ENCODE measurements around the gene FSCB. TPM values are rescaled to one million over a fixed set of nuclear protein-coding genes. Genes with fewer than 3 reads are reported as not detected.
"Not testable (repeated sequence)": the region's sequence is repeated elsewhere in the genome, so short reads cannot be mapped to it uniquely, and the experiment has no call there.

FSCB gene
- total RNA-seq (0.90 TPM), polyA plus RNA-seq (not detected)

- 95% methylated on average over 1 of the region's 1 CpG for WGBS
- Histone ChIP-seq H3K4me1 (ENCODE audit: insufficient read depth) (no peaks in the 10 kb centered on the region), H3K36me3 (ENCODE audit: insufficient read depth) (no peaks in the 10 kb centered on the region), H3K27ac (ENCODE audit: low read depth) (no peak within 1 kb of the TSS), H3K4me3 (ENCODE audit: low read depth, low read length) (no peak within 1 kb of the TSS)
- no peak for DNase-seq (ENCODE audit: extremely low spot score)
These were observed at the start of gene FSCB for GRCh38 chr14:44507183-44507582. Gene FSCB (minus strand): TSS chr14:44507283. CDS start chr14:44506987, 296 bp downstream.

GRCh38 chr14:44531658-44532057 is 24.6 kb upstream of the FSCB start:
- no peaks in the 10 kb centered on the region for H3K36me3 ChIP-seq (ENCODE audit: insufficient read depth)
- no peak overlapping the region for H3K27ac ChIP-seq (ENCODE audit: low read depth)
- H3K4me3 ChIP-seq (ENCODE audit: low read depth, low read length): no peak overlapping the region
- DNase-seq (ENCODE audit: extremely low spot score): no peak
- WGBS: 94% methylated on average over 2 of the region's 2 CpGs
- H3K4me1 ChIP-seq (ENCODE audit: insufficient read depth): no peaks in the 10 kb centered on the region

- Histone ChIP-seq H3K4me1 (ENCODE audit: insufficient read depth) (no peaks in the 10 kb centered on the region), H3K4me3 (ENCODE audit: low read depth, low read length) (no peak overlapping the region), H3K27ac (ENCODE audit: low read depth) (no peak overlapping the region), H3K36me3 (ENCODE audit: insufficient read depth) (no peaks in the 10 kb centered on the region)
- DNase-seq (ENCODE audit: extremely low spot score): no peak
- 39% methylated on average over 3 of the region's 3 CpGs for WGBS
These were observed 23.4 kb upstream of the FSCB start for GRCh38 chr14:44530475-44530874.

GRCh38 chr14:44529026-44529425 is 21.9 kb upstream of the FSCB start:
- DNase-seq (ENCODE audit: extremely low spot score): no peak
- H3K4me3 ChIP-seq (ENCODE audit: low read depth, low read length): no peak overlapping the region
- H3K4me1 ChIP-seq (ENCODE audit: insufficient read depth): no peaks in the 10 kb centered on the region
- WGBS: 15% methylated on average over 1 of the region's 1 CpG
- H3K36me3 ChIP-seq (ENCODE audit: insufficient read depth): no peaks in the 10 kb centered on the region
- no peak overlapping the region for H3K27ac ChIP-seq (ENCODE audit: low read depth)

- Histone ChIP-seq H3K27ac (ENCODE audit: low read depth) (no peak overlapping the region), H3K36me3 (ENCODE audit: insufficient read depth) (no peaks in the 10 kb centered on the region), H3K4me1 (ENCODE audit: insufficient read depth) (no peaks in the 10 kb centered on the region), H3K4me3 (ENCODE audit: low read depth, low read length) (no peak overlapping the region)
- DNase-seq (ENCODE audit: extremely low spot score): no peak
These were observed 21.1 kb upstream of the FSCB start for GRCh38 chr14:44528180-44528579.

GRCh38 chr14:44525237-44525636 is 18.2 kb upstream of the FSCB start:
- WGBS: 87% methylated on average over 3 of the region's 3 CpGs
- Histone ChIP-seq H3K36me3 (ENCODE audit: insufficient read depth) (no peaks in the 10 kb centered on the region), H3K4me3 (ENCODE audit: low read depth, low read length) (no peak overlapping the region), H3K27ac (ENCODE audit: low read depth) (no peak overlapping the region), H3K4me1 (ENCODE audit: insufficient read depth) (no peaks in the 10 kb centered on the region)
- DNase-seq (ENCODE audit: extremely low spot score): no peak

- not testable (repeated sequence) for H3K27ac ChIP-seq (ENCODE audit: low read depth); H3K36me3 ChIP-seq (ENCODE audit: insufficient read depth); DNase-seq (ENCODE audit: extremely low spot score); H3K4me1 ChIP-seq (ENCODE audit: insufficient read depth); H3K4me3 ChIP-seq (ENCODE audit: low read depth, low read length)
- 84% methylated on average over 8 of the region's 8 CpGs for WGBS
These were observed 8.6 kb upstream of the FSCB start for GRCh38 chr14:44515668-44516067.

GRCh38 chr14:44508834-44509233 is 1.8 kb upstream of the FSCB start:
- H3K4me1 ChIP-seq (ENCODE audit: insufficient read depth): no peaks in the 10 kb centered on the region
- 93% methylated on average over 2 of the region's 2 CpGs for WGBS
- no peaks in the 10 kb centered on the region for H3K36me3 ChIP-seq (ENCODE audit: insufficient read depth)
- H3K4me3 ChIP-seq (ENCODE audit: low read depth, low read length): no peak overlapping the region
- H3K27ac ChIP-seq (ENCODE audit: low read depth): no peak overlapping the region
- no peak for DNase-seq (ENCODE audit: extremely low spot score)

GRCh38 chr14:44505588-44505987 is 1.5 kb downstream of the FSCB start:
- DNase-seq (ENCODE audit: extremely low spot score): no peak
- H3K4me3 ChIP-seq (ENCODE audit: low read depth, low read length): no peak overlapping the region
- 84% methylated on average over 3 of the region's 3 CpGs for WGBS
- H3K27ac ChIP-seq (ENCODE audit: low read depth): no peak overlapping the region
- no peaks in the 10 kb centered on the region for H3K36me3 ChIP-seq (ENCODE audit: insufficient read depth)
- no peaks in the 10 kb centered on the region for H3K4me1 ChIP-seq (ENCODE audit: insufficient read depth)

GRCh38 chr14:44497148-44497547 is 9.9 kb downstream of the FSCB start:
- H3K4me1 ChIP-seq (ENCODE audit: insufficient read depth): no peaks in the 10 kb centered on the region
- no peak overlapping the region for H3K27ac ChIP-seq (ENCODE audit: low read depth)
- H3K4me3 ChIP-seq (ENCODE audit: low read depth, low read length): no peak overlapping the region
- no peaks in the 10 kb centered on the region for H3K36me3 ChIP-seq (ENCODE audit: insufficient read depth)
- 90% methylated on average over 1 of the region's 1 CpG for WGBS
- DNase-seq (ENCODE audit: extremely low spot score): no peak

- Histone ChIP-seq H3K36me3 (ENCODE audit: insufficient read depth) (no peaks in the 10 kb centered on the region), H3K27ac (ENCODE audit: low read depth) (no peak overlapping the region), H3K4me1 (ENCODE audit: insufficient read depth) (no peaks in the 10 kb centered on the region), H3K4me3 (ENCODE audit: low read depth, low read length) (no peak overlapping the region)
- DNase-seq (ENCODE audit: extremely low spot score): no peak
These were observed 12.9 kb downstream of the FSCB start for GRCh38 chr14:44494137-44494536.

GRCh38 chr14:44490966-44491365 is 16.1 kb downstream of the FSCB start:
- 88% methylated on average over 2 of the region's 2 CpGs for WGBS
- H3K4me3 ChIP-seq (ENCODE audit: low read depth, low read length): no peak overlapping the region
- no peak overlapping the region for H3K27ac ChIP-seq (ENCODE audit: low read depth)
- no peaks in the 10 kb centered on the region for H3K4me1 ChIP-seq (ENCODE audit: insufficient read depth)
- H3K36me3 ChIP-seq (ENCODE audit: insufficient read depth): no peaks in the 10 kb centered on the region
- DNase-seq (ENCODE audit: extremely low spot score): no peak

GRCh38 chr14:44477953-44478352 is 29.1 kb downstream of the FSCB start:
- DNase-seq (ENCODE audit: extremely low spot score): no peak
- H3K4me1 ChIP-seq (ENCODE audit: insufficient read depth): no peaks in the 10 kb centered on the region
- H3K27ac ChIP-seq (ENCODE audit: low read depth): no peak overlapping the region
- H3K4me3 ChIP-seq (ENCODE audit: low read depth, low read length): no peak overlapping the region
- H3K36me3 ChIP-seq (ENCODE audit: insufficient read depth): no peaks in the 10 kb centered on the region
- 98% methylated on average over 1 of the region's 1 CpG for WGBS

- H3K36me3 ChIP-seq (ENCODE audit: insufficient read depth): no peaks in the 10 kb centered on the region
- H3K27ac ChIP-seq (ENCODE audit: low read depth): no peak overlapping the region
- H3K4me3 ChIP-seq (ENCODE audit: low read depth, low read length): no peak overlapping the region
These were observed 38.3 kb downstream of the FSCB start for GRCh38 chr14:44468771-44469170.

GRCh38 chr14:44463356-44464004 is 43.6 kb downstream of the FSCB start:
- no peak for DNase-seq (ENCODE audit: extremely low spot score)
- no peaks in the 10 kb centered on the region for H3K36me3 ChIP-seq (ENCODE audit: insufficient read depth)
- H3K27ac ChIP-seq (ENCODE audit: low read depth): no peak overlapping the region
- H3K4me3 ChIP-seq (ENCODE audit: low read depth, low read length): no peak overlapping the region
- WGBS: 49% methylated on average over 4 of the region's 4 CpGs
- no peaks in the 10 kb centered on the region for H3K4me1 ChIP-seq (ENCODE audit: insufficient read depth)

More at GRCh38 chr14:44468771-44469170, 38.3 kb downstream of the FSCB start:
- no peak for DNase-seq (ENCODE audit: extremely low spot score)
- no peaks in the 10 kb centered on the region for H3K4me1 ChIP-seq (ENCODE audit: insufficient read depth)
